ENCODE data around the gene CIT.
A peak's percentile ranks its signal among the peaks of the same experiment; 100 is the strongest.

The CIT gene

GRCh38 chr12:119843100-119843499, 34.0 kb downstream of the CIT start:
- DNase-seq: no peak

- DNase-seq: no peak
These were observed 34.7 kb downstream of the CIT start for GRCh38 chr12:119842380-119842779.

- no peak for DNase-seq
These were observed 35.5 kb downstream of the CIT start for GRCh38 chr12:119841433-119842210.

DNA sequence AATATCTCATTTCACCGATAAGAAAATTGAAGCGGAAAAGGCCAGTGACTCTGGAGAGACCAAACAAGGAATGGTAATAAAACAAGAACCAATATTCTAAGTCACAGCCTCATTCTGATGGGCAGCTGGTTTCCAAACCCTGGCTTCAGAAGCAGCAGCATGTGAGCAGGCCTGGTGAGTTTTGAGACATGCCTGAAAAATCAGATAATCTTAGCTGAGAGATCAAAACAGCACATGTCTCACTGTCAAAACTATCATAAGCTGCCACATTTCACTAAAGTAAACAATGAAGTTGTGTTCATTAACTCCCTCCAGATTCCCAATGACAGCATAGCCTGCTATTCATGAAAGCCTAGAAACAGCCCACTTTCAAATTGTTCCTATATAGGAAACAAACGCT, 36.5 kb downstream of the CIT start:
- no peak for DNase-seq

GRCh38 chr12:119840168-119840567, 37.0 kb downstream of the CIT start:
- DNase-seq: no peak

- no peak for DNase-seq
These were observed 38.1 kb downstream of the CIT start for GRCh38 chr12:119838826-119839600.

DNA sequence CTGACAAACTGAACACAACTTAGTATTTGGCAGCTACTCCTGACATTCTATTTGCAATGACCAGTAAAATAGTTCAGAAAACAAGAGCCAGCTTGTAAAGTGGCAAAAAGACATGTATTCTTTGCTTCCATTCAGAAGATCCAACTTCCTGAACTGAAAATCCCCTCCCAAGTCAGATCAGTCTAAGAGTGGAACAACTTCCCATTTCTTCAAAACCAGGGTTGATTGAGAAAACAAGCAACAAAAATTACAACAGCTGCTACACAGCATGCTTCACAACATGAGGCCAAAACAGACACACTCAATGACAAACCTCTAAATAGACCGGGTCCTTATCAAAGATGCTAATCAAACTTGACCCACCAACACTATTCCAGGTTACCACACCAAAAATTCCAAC, 40.3 kb downstream of the CIT start:
- DNase-seq: peak; percentile 62

GRCh38 chr12:119835068-119835467, 42.1 kb downstream of the CIT start:
- DNase-seq: peak; percentile 60

DNA sequence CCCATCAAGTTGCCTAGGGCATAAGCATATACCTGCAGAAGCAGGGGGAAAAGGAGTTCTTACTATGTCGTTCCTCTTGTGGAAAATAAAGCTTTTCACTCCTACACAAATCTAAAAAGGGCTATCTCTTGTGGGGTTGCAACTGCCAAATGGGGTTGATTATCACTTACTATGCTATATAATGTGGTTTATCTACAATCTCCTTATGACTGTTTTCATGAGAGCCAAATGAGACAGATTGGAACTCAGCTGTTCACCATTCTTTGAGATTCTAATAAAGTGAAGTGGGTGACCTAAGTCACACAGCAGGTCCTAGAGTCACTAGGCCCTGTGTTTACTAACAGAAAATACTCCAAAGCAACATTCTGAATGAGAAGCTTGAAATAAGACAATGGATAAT, 47.7 kb downstream of the CIT start:
- DNase-seq: no peak

- peak; percentile 41 for DNase-seq
These were observed 48.8 kb downstream of the CIT start for GRCh38 chr12:119828300-119828699.

GRCh38 chr12:119827760-119828159, 49.4 kb downstream of the CIT start:
- DNase-seq: peak; percentile 47

DNA sequence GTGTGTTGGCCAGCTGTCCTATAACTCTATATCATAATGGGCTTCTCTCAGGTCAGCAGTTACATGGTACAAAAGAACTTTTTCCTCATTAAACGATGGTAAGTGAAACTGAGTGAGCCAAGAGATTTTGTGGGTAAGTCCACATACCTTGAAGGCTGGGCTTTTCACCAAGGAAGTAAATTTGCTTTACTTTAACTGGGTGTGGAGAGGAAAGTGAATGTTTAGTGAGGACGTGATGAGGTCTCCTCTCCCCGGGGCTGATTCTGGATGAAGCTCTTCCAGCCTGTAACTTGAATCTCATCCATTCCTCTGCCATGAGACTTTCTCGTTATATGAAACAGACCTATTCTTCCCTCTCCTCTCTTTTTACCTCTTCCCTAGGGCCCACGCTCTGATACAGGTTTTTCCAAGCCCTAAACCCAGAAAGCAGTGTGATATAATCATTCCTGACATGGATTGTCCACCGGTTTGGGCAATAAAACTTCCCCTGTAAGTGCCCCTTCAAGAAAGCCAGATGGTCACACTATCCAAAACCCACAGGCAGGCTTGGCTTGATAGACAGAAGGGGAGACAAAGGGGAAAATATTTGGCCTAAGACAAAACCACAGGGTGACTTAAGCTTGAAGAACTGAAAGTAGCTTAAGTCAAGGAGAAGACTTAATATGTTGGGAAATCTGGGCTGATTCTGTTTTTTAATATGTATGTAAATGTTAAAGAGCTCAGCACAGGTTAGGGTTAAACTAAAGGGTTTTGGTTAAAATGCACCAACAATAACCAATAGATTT, 50.3 kb downstream of the CIT start:
- DNase-seq: peak; percentile 93

DNA sequence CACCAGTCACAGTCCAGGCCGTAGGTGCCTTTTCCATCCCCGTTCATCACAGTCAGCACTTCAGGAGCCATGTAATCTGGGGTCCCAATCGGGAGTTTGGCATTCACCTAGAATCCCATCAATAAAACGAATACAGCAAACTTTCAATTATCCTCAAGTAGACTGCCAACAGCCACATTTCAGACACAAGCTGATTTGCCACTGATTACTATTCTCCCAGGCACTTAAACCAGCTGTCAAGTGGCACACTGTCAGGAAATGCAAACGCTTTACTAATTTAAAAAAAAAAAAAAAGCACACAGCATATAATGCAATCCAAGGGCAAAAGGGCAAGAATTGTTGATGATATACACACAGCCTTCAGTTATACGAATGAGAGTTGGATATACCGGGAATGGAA, 51.9 kb downstream of the CIT start:
- DNase-seq: no peak

GRCh38 chr12:119822046-119822445, 55.1 kb downstream of the CIT start:
- no peak for DNase-seq

DNA sequence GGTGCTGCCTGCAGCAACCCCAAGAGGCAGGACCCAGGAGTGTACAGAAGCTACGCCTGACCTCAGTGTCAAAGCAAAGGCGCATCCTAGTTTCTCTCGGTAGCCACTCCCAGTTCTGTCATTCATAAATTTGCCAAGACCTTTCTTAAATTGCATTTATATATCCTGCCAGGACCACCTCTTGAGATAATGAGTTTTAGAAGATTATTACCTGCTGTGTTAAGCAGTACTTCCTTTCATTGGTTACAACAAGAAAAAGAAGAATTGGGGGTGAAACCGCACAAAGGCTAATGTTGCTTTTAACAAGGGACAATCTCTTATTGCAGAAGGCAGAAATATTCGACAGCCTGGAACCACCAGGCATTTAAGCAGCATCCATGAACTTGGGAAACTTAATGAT, 57.8 kb downstream of the CIT start:
- no peak for DNase-seq

DNA sequence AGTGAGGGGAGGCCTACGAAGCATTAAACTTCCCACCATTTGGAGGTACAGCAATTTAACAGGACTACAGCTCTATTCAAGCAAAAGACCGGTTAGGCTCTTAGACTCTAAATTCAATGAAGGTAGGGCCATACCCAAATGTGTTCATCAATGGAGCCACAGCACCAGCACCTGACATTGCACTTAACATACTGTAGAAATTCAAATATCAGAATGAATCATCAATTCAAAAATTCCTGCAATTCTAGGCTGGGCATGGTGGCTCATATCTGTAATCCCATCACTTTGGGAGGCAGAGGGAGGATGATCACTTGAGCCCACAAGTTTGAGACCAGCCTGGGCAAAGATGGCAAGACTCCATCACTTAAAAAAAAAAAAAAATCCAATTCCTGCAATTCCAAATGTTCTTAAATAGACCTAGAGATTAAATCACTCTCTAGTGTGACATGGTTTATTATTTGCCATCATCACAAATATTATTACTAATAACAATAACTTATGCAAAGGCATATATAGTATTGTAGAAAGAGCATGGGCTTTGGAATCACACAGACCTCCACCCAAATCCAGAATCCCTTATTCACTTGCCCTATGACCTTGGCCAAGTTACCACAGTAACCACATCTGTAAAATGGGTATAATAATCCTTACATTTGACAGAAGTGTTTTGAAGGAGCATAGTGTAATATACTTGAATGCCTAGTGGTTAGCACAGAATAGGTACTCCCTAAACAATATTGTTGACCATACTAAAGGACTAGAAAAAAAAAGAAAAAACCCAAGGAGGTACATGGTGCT, 59.4 kb downstream of the CIT start:
- DNase-seq: no peak

GRCh38 chr12:119809023-119809422, 68.1 kb downstream of the CIT start:
- DNase-seq: no peak

GRCh38 chr12:119808441-119808840, 68.7 kb downstream of the CIT start:
- no peak for DNase-seq

GRCh38 chr12:119807380-119807779, 69.7 kb downstream of the CIT start:
- DNase-seq: no peak

- DNase-seq: peak; percentile 58
These were observed 73.0 kb downstream of the CIT start for GRCh38 chr12:119804011-119804641.

DNA sequence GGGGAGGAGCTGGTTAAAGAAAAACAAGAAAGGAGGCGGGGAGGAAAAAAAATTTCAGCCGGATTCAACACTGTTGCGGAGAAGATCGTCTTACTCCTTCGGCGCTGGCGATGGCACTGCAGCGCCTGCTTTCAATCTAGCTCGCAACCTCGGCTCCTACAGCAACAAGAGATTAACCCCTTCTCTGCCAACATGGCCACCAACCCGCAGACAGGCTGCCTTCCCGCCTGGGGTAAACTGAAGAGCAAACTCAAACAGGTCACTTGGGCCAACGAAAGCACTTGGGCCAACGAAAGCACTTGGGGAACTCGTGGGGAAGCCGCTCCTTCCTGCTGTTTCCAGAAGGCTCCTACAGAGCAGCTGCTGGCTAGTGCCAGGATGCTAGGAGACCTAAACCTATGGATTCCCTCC, 73.7 kb downstream of the CIT start:
- DNase-seq: no peak

- DNase-seq: no peak
These were observed 74.6 kb downstream of the CIT start for GRCh38 chr12:119802472-119802871.
